Panc1 (cell line): ENCODE measurements around the gene RASSF4. TPM values are rescaled to one million over a fixed set of nuclear protein-coding genes. Genes with fewer than 3 reads are reported as not detected.
A peak's percentile ranks its signal among the peaks of the same experiment; 100 is the strongest.

ENCODE experiments used
- ATAC-seq: fragments of 200-7000 bp; cut with Tn5 transposase; 2 replicates; pipeline ENCODE4 v1.9.1; 2020; ENCODE audit warnings: mild to moderate bottlenecking, moderate library complexity
- BruUV-seq: library from RNA; stranded (reverse); fragments of 400-500 nt; replicated peaks from 2 replicates; lab custom pipeline; 2021; lab: Mats Ljungman, UMichigan
- CTCF ChIA-PET: fragments of 300-600 bp; sonication (Branson Sonifier 250); formaldehyde crosslinking; loops from one replicate; lab custom pipeline; 2022; ENCODE audit warnings: antibody characterized with exemption; lab: Charles Lee
- POLR2A ChIA-PET: fragments of 300-600 bp; sonication (Branson Sonifier 250); formaldehyde crosslinking; loops from one replicate; lab custom pipeline; 2022; ENCODE audit warnings: antibody characterized with exemption; lab: Charles Lee
- DNase-seq: peaks from one replicate; pipeline ENCODE4 v3.0.0-alpha.2; 2010; ENCODE audit warnings: low read depth, low spot score
- H3K27ac ChIP-seq: 2 replicates; pipeline ENCODE4 v1.5.1; 2011; ENCODE audit warnings: mild to moderate bottlenecking, low read length, inconsistent platforms
- H3K27me3 ChIP-seq: fragments of 200-500 bp; sonication (Bioruptor generic); 2 replicates; pipeline ENCODE4 v1.6.0; 2014; ENCODE audit warnings: low read length, inconsistent platforms; ENCODE audit not compliant: control insufficient read depth, insufficient read depth
- H3K36me3 ChIP-seq: fragments of 200-500 bp; sonication (Bioruptor generic); 2 replicates; pipeline ENCODE4 v1.5.1; 2014; ENCODE audit warnings: inconsistent platforms, mild to moderate bottlenecking, low read length, moderate library complexity; ENCODE audit not compliant: control insufficient read depth, insufficient read depth
- H3K4me1 ChIP-seq: 2 replicates; pipeline ENCODE4 v1.5.1; 2011; ENCODE audit warnings: inconsistent platforms, mild to moderate bottlenecking, low read length, moderate library complexity; ENCODE audit not compliant: control insufficient read depth, insufficient read depth
- H3K4me3 ChIP-seq, 2 experiments: 2 replicates each; pipeline ENCODE4 v1.5.1; 2011 to 2012; ENCODE audit warnings: low read depth in 2 of 2, low read length in 2 of 2, mild to moderate bottlenecking in 2 of 2, inconsistent platforms in 1 of 2, moderate library complexity in 1 of 2
- H3K9me3 ChIP-seq: fragments of 200-500 bp; sonication (Bioruptor generic); 2 replicates; pipeline ENCODE4 v1.5.1; 2014; ENCODE audit warnings: low read depth, mild to moderate bottlenecking, inconsistent platforms, low read length, moderate library complexity; ENCODE audit not compliant: control insufficient read depth, insufficient read depth
- POLR2AphosphoS5 ChIP-seq: IDR thresholded peaks from 2 replicates; pipeline ENCODE4 v1.6.1; 2012; ENCODE audit warnings: mild to moderate bottlenecking, low read depth, low read length, moderate library complexity
- SIN3A ChIP-seq: IDR thresholded peaks from 2 replicates; pipeline ENCODE4 v1.6.1; 2012; ENCODE audit warnings: low read depth, mild to moderate bottlenecking, low read length, moderate library complexity, borderline replicate concordance; ENCODE audit not compliant: insufficient read depth
- TCF7L2 ChIP-seq: IDR thresholded peaks from 2 replicates; pipeline ENCODE4 v1.6.1; 2011; ENCODE audit warnings: mild to moderate bottlenecking, low read depth, low read length, inconsistent platforms
- in situ Hi-C: cut with HindIII; loops from 2 replicates; pipeline ENCODE4 v1.10.0; 2016; ENCODE audit warnings: low sequenced_read_pairs, low pct_unique_long_range_greater_than_20kb
- intact Hi-C: fragments of 100-400 bp; cut with micrococcal nuclease; formaldehyde crosslinking; loops from one replicate; pipeline ENCODE4 v1.10.0; 2022; ENCODE audit not compliant: unreplicated experiment
- total RNA-seq: library from RNA; stranded (reverse); gene quantifications from one replicate; pipeline ENCODE4 v1.2.1, GENCODE V29; 2021; ENCODE audit not compliant: unreplicated experiment
- TF ChIP-seq, protein P1 (sequence below), 2 experiments: IDR thresholded peaks; 2 replicates each; pipeline ENCODE4 v1.6.1; 2011 to 2012; ENCODE audit warnings: low read depth in 2 of 2, control low read depth in 1 of 2, low read length in 1 of 2, mild to moderate bottlenecking in 1 of 2, moderate library complexity in 1 of 2; ENCODE audit not compliant: insufficient read depth in 1 of 2
- TF ChIP-seq, protein P2 (sequence below): fragments of 450-650 bp; IDR thresholded peaks from 2 replicates; pipeline ENCODE4 v1.5.1; 2017; ENCODE audit warnings: mild to moderate bottlenecking

RASSF4 gene
- total RNA-seq, 1 experiment from 2014 or later = 13.9 TPM

DNA sequence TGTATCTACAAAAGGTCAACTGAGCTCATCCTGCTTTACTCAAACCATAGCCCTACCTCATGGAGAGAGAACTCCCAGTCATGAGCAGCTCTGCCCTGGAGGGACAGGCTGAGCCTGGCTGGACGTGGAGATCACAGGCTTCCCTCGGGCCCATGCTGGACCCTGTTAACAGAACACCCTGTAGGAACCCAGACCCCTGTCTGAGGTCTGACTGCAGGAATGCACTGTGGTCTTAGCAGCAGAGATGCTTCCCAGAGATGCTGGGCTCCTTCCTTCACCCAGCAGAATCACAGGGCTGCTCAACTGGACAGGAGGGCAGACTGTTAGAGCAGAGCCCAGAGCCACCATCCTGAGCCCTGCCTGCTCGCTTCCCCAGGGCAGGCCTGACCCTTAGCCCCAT, 47.7 kb upstream of the RASSF4 start:
- Histone ChIP-seq H3K9me3 (no peaks in the 10 kb centered on the region), H3K27me3 (peaks cover 3% of the 10 kb centered on the region), H3K4me3 (no peak overlapping the region), H3K4me1 (no peaks in the 10 kb centered on the region; the same call in 1 of the 2 replicates), H3K36me3 (no peaks in the 10 kb centered on the region), H3K27ac (no peak overlapping the region)
- no TSS peak for BruUV-seq
- POLR2A ChIA-PET = no interaction called here
- TF ChIP-seq, protein P1, sequence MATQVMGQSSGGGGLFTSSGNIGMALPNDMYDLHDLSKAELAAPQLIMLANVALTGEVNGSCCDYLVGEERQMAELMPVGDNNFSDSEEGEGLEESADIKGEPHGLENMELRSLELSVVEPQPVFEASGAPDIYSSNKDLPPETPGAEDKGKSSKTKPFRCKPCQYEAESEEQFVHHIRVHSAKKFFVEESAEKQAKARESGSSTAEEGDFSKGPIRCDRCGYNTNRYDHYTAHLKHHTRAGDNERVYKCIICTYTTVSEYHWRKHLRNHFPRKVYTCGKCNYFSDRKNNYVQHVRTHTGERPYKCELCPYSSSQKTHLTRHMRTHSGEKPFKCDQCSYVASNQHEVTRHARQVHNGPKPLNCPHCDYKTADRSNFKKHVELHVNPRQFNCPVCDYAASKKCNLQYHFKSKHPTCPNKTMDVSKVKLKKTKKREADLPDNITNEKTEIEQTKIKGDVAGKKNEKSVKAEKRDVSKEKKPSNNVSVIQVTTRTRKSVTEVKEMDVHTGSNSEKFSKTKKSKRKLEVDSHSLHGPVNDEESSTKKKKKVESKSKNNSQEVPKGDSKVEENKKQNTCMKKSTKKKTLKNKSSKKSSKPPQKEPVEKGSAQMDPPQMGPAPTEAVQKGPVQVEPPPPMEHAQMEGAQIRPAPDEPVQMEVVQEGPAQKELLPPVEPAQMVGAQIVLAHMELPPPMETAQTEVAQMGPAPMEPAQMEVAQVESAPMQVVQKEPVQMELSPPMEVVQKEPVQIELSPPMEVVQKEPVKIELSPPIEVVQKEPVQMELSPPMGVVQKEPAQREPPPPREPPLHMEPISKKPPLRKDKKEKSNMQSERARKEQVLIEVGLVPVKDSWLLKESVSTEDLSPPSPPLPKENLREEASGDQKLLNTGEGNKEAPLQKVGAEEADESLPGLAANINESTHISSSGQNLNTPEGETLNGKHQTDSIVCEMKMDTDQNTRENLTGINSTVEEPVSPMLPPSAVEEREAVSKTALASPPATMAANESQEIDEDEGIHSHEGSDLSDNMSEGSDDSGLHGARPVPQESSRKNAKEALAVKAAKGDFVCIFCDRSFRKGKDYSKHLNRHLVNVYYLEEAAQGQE (IDR thresholded peaks at IDR 0.05; ENCODE audit: insufficient read depth in 1 of 2, low read depth in 2 of 2, low read length in 1 of 2) = no peak
- no peak for TF ChIP-seq TCF7L2
- TF ChIP-seq, protein P2, sequence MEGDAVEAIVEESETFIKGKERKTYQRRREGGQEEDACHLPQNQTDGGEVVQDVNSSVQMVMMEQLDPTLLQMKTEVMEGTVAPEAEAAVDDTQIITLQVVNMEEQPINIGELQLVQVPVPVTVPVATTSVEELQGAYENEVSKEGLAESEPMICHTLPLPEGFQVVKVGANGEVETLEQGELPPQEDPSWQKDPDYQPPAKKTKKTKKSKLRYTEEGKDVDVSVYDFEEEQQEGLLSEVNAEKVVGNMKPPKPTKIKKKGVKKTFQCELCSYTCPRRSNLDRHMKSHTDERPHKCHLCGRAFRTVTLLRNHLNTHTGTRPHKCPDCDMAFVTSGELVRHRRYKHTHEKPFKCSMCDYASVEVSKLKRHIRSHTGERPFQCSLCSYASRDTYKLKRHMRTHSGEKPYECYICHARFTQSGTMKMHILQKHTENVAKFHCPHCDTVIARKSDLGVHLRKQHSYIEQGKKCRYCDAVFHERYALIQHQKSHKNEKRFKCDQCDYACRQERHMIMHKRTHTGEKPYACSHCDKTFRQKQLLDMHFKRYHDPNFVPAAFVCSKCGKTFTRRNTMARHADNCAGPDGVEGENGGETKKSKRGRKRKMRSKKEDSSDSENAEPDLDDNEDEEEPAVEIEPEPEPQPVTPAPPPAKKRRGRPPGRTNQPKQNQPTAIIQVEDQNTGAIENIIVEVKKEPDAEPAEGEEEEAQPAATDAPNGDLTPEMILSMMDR = no peak
- TF ChIP-seq POLR2AphosphoS5 = no peak
- no peak for TF ChIP-seq SIN3A
- ATAC-seq (0 out of 2 replicates have a peak, but pooled peaks have one; percentile 29), DNase-seq (no peak)
- in situ Hi-C loops (no loop called here), intact Hi-C loops (no loop called here)
- CTCF ChIA-PET = no interaction called here

DNA sequence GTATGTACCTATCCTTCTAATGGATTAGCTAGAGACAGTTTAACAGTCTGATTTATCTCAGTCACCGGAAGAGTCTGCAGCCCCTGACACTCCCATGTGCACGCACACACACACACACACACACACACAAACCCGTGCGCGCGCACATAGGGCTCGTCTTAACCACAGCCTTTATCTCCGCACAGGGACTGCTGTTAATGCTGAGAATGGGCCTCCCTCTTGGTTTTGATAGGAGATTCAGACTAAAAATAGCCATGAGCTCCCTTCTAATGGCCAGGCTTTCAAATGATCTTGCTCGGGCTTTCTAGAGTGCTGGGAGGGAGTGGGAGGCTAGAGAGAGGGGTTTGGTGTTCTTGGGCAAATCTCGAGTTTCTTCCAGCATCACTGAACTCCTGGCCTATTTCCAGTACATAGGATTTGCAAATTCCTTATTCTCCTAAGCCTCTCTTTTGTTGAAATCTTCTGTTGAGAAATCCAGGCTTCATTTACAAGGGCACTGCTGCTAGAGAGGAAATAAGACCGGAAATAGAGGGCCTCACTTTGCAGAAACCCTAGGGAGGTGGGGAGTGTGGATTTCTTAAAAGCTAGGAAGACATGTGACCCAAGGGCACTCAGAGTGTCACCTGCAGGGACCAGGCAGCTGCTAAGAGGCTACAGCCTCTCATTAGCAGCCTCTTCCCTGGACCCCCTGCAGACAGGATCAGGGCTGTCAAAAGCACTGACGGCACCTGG, 46.1 kb upstream of the RASSF4 start:
- no peak for ATAC-seq
- no TSS peak for BruUV-seq
- intact Hi-C loops = no loop called here

More for the DNA sequence above, 46.1 kb upstream of the RASSF4 start:
- POLR2A ChIA-PET = no interaction called here
- Histone ChIP-seq H3K27me3 (no peaks in the 10 kb centered on the region; the same call in none of the 2 replicates), H3K4me1 (no peaks in the 10 kb centered on the region), H3K36me3 (no peaks in the 10 kb centered on the region), H3K9me3 (no peaks in the 10 kb centered on the region), H3K27ac (no peak overlapping the region), H3K4me3 (no peak overlapping the region)
- TF ChIP-seq, protein P2 = no peak
- TF ChIP-seq POLR2AphosphoS5 (no peak), TCF7L2 (no peak), SIN3A (no peak)
- TF ChIP-seq, protein P1 (IDR thresholded peaks at IDR 0.05; ENCODE audit: insufficient read depth in 1 of 2, low read depth in 2 of 2, low read length in 1 of 2) = no peak
- in situ Hi-C loops = no loop called here
- no peak for DNase-seq
- CTCF ChIA-PET = no interaction called here
